Calu3 (cell line): Measurements from ENCODE around the gene LMF1. TPM values are rescaled to one million over a fixed set of nuclear protein-coding genes. Genes with fewer than 3 reads are reported as not detected.

Source experiments
- BruUV-seq: library from RNA; stranded (reverse); fragments of 400-500 nt; replicated peaks from 2 replicates; lab custom pipeline; 2021; lab: Mats Ljungman, UMichigan
- CTCF ChIA-PET: fragments of 300-600 bp; sonication (Branson Sonifier 250); formaldehyde crosslinking; loops from one replicate; lab custom pipeline; 2022; ENCODE audit warnings: antibody characterized with exemption; lab: Charles Lee
- DNase-seq: peaks from one replicate; pipeline ENCODE4 v3.0.0; 2022
- H3K27ac Mint-ChIP-seq: one replicate; pipeline ENCODE4 v1.8.0; 2022; ENCODE audit warnings: mixed read lengths; ENCODE audit not compliant: unreplicated experiment
- H3K27me3 Mint-ChIP-seq: one replicate; pipeline ENCODE4 v1.8.0; 2022; ENCODE audit warnings: mixed read lengths; ENCODE audit not compliant: unreplicated experiment
- H3K36me3 Mint-ChIP-seq: one replicate; pipeline ENCODE4 v1.8.0; 2022; ENCODE audit warnings: mild to moderate bottlenecking, moderate library complexity, mixed read lengths; ENCODE audit not compliant: insufficient read depth, unreplicated experiment
- H3K4me1 Mint-ChIP-seq: one replicate; pipeline ENCODE4 v1.8.0; 2022; ENCODE audit warnings: mild to moderate bottlenecking, low read depth, mixed read lengths; ENCODE audit not compliant: unreplicated experiment
- H3K4me3 Mint-ChIP-seq: one replicate; pipeline ENCODE4 v1.8.0; 2022; ENCODE audit warnings: mild to moderate bottlenecking, low read depth, moderate library complexity, mixed read lengths; ENCODE audit not compliant: unreplicated experiment
- H3K9me3 Mint-ChIP-seq: one replicate; pipeline ENCODE4 v1.8.0; 2022; ENCODE audit warnings: low read depth, mixed read lengths; ENCODE audit not compliant: unreplicated experiment
- CTCF ChIP-seq: fragments of 200-600 bp; IDR thresholded peaks from one replicate; pipeline ENCODE4 v1.8.0; 2022; ENCODE audit warnings: antibody characterized with exemption; ENCODE audit not compliant: unreplicated experiment
- intact Hi-C: fragments of 100-400 bp; cut with micrococcal nuclease; formaldehyde crosslinking; loops from one replicate; pipeline ENCODE4 v1.10.0; 2022; ENCODE audit not compliant: unreplicated experiment
- total RNA-seq: library from RNA; stranded (reverse); gene quantifications from 2 replicates; pipeline ENCODE4 v1.2.3, GENCODE V29; 2022

The LMF1 gene
- total RNA-seq, 1 experiment from 2014 or later = 31.9 TPM

GRCh38 chr16:924806-925205, 46.0 kb downstream of the LMF1 start:
- TF ChIP-seq CTCF = no peak
- BruUV-seq = no TSS peak
- Mint-ChIP-seq H3K4me1 (no peaks in the 10 kb centered on the region), H3K27me3 (no peaks in the 10 kb centered on the region), H3K9me3 (peaks cover 11% of the 10 kb centered on the region), H3K36me3 (peaks cover 5% of the 10 kb centered on the region), H3K4me3 (no peak overlapping the region), H3K27ac (no peak overlapping the region)
- intact Hi-C loops = no loop called here
- CTCF ChIA-PET = interaction anchor here (0.6 kb wide), 1 partner anchor 773 kb away, joined by 4 read pairs; no protein-coding TSS in a partner anchor
- no peak for DNase-seq

- no peaks in the 10 kb centered on the region for H3K27me3 Mint-ChIP-seq
- peaks cover 11% of the 10 kb centered on the region for H3K9me3 Mint-ChIP-seq
- peaks cover 5% of the 10 kb centered on the region for H3K36me3 Mint-ChIP-seq
- no peaks in the 10 kb centered on the region for H3K4me1 Mint-ChIP-seq
- H3K4me3 Mint-ChIP-seq = no peak overlapping the region
- no peak for TF ChIP-seq CTCF
- intact Hi-C loops = no loop called here
- BruUV-seq = no TSS peak
- no peak for DNase-seq
- CTCF ChIA-PET = interaction anchor here (0.6 kb wide), 1 partner anchor 773 kb away, joined by 4 read pairs; no protein-coding TSS in a partner anchor
- no peak overlapping the region for H3K27ac Mint-ChIP-seq
Observed at GRCh38 chr16:924063-924462, 46.7 kb downstream of the LMF1 start.

GRCh38 chr16:923184-923583, 47.6 kb downstream of the LMF1 start:
- Mint-ChIP-seq H3K27me3 (no peaks in the 10 kb centered on the region), H3K4me1 (no peaks in the 10 kb centered on the region), H3K9me3 (peaks cover 11% of the 10 kb centered on the region), H3K4me3 (no peak overlapping the region), H3K36me3 (peaks cover 5% of the 10 kb centered on the region), H3K27ac (no peak overlapping the region)
- TF ChIP-seq CTCF = no peak
- intact Hi-C loops = no loop called here
- CTCF ChIA-PET = no interaction called here
- BruUV-seq = no TSS peak
- no peak for DNase-seq

DNA sequence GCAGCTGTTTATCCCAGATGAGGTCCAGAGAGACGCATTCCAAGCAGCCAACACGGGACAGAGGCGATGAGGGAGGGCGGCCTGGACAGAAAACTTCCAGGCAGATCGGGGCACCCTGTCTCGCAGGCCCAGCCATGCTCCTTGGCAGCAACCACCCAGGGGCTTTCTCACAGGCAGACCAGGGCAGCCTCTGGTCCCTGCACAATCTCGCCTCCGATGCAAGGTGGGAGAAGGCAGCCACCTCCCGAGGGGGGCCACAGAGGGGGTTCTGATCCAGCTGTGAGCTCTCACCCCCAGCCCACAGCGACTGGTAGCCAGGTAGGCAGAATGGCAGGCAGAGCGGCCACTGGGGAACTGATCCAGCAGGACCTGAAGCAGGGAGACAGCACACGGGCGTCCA, 48.7 kb downstream of the LMF1 start:
- H3K27ac Mint-ChIP-seq = no peak overlapping the region
- H3K4me1 Mint-ChIP-seq = no peaks in the 10 kb centered on the region
- CTCF ChIA-PET = no interaction called here
- H3K27me3 Mint-ChIP-seq = no peaks in the 10 kb centered on the region
- H3K9me3 Mint-ChIP-seq = peaks cover 11% of the 10 kb centered on the region
- H3K36me3 Mint-ChIP-seq = peaks cover 5% of the 10 kb centered on the region
- intact Hi-C loops = no loop called here
- no TSS peak for BruUV-seq
- no peak overlapping the region for H3K4me3 Mint-ChIP-seq
- no peak for TF ChIP-seq CTCF
- no peak for DNase-seq
